ENCODE data around the gene MAP1LC3C.

DNA sequence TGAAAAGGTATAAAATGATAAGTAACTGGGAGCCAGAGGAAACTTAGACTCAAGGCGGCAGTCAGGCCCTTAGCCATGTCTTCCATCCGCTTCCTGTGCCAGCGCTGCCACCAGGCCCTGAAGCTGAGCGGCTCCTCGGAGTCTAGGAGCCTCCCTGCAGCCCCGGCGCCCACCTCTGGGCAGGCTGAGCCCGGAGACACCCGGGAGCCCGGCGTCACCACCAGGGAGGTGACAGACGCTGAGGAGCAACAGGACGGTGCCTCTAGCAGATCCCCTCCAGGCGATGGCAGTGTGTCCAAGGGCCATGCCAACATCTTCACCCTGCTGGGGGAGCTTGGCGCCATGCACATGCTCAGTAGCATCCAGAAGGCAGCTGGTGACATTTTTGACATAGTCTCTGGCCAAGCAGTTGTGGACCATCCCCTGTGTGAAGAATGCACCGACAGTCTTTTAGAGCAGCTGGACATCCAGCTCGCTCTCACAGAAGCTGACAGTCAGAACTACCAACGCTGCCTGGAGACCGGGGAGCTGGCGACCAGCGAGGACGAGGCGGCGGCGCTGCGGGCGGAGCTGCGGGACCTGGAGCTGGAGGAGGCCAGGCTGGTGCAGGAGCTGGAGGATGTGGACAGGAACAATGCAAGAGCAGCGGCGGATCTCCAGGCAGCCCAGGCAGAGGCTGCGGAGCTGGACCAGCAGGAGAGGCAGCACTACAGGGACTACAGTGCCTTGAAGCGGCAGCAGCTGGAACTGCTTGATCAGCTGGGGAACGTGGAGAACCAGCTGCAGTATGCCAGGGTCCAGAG, 41.0 kb downstream of the MAP1LC3C start, which contains the start of gene BECN2:
- no peak for TF ChIP-seq POLR2A (IDR thresholded peaks at IDR 0.05)
- TF ChIP-seq, protein P1, sequence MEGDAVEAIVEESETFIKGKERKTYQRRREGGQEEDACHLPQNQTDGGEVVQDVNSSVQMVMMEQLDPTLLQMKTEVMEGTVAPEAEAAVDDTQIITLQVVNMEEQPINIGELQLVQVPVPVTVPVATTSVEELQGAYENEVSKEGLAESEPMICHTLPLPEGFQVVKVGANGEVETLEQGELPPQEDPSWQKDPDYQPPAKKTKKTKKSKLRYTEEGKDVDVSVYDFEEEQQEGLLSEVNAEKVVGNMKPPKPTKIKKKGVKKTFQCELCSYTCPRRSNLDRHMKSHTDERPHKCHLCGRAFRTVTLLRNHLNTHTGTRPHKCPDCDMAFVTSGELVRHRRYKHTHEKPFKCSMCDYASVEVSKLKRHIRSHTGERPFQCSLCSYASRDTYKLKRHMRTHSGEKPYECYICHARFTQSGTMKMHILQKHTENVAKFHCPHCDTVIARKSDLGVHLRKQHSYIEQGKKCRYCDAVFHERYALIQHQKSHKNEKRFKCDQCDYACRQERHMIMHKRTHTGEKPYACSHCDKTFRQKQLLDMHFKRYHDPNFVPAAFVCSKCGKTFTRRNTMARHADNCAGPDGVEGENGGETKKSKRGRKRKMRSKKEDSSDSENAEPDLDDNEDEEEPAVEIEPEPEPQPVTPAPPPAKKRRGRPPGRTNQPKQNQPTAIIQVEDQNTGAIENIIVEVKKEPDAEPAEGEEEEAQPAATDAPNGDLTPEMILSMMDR (IDR thresholded peaks at IDR 0.05) = no peak

Measured in body of pancreas (tissue), 4 donors.